ENCODE data around the gene NUMA1. TPM values are rescaled to one million over a fixed set of nuclear protein-coding genes. Genes with fewer than 3 reads are reported as not detected.

NUMA1 gene
- total and polyA plus RNA-seq, 2 of the 13 experiments (the other 11 are each of a cell fraction or from before 2014, with no cell fraction given) = 57.3 to 60.2 TPM

DNA sequence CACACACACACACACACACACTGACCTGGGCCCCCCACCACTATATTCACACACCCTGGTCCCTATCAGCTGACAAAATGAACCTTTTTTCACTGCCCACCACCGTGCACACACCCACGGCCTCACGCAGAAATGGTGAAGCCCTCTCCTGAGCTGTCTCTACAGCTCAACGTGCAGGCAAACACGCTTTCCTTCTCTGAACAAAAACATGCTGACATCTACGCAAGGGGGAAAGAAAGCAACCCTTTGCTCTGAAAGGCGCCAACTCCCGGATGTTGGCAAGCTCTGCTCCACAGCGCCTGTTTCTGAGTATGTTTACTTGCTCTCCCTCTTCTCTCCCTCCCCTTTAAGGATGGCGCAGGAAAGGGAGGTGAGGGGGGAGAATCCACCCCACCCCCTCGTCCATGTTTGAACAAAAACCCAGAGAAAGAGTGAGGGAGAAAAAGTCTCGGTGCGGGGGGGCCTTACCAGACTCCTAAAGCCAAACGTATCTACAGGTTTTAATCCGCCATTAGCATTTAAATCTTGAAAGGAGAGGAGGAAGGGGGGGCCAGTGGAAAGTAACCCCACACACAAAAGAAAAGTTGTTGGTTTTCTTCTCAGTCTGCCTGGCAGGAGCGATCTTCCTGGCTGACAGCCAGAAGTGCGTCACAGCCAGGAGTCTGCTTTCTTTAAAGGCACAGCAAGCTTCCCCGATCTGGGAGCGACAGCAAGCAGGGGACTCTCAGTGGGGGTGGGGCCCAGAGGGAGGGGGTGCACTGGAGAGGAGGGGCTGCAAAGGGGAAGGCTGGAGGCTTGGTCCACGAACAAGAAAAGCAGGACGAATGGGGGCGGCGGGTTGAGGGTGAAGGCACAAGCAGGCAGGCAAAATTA is 39.6 kb downstream of the NUMA1 start (continued):
- TF ChIP-seq RBAK (CRISPR knock-in tag; IDR thresholded peaks at IDR 0.05) (no peak), ZNF546 (CRISPR knock-in tag; conservative IDR thresholded peaks at IDR 0.05) (no peak), CBX5 (CRISPR knock-in tag; IDR thresholded peaks at IDR 0.05; ENCODE audit: borderline replicate concordance) (0 out of 2 replicates have a peak, but pooled peaks have one; percentile 36), ZNF543 (CRISPR knock-in tag; IDR thresholded peaks at IDR 0.05) (0 out of 2 replicates have a peak, but pooled peaks have one; percentile 18), ZNF124 (CRISPR knock-in tag; IDR thresholded peaks at IDR 0.05) (no peak), CEBPG (CRISPR knock-in tag; IDR thresholded peaks at IDR 0.05) (peak; percentile 22; the same call in 1 of the 2 replicates), ZMYM3 (CRISPR knock-in tag; IDR thresholded peaks at IDR 0.05) (peak; percentile 42), ZNF563 (CRISPR knock-in tag; IDR thresholded peaks at IDR 0.05) (peak; percentile 68; the same call in 1 of the 2 replicates), MAFK (conservative IDR thresholded peaks at IDR 0.05 in 1 of 2, IDR thresholded peaks at IDR 0.05 in 1 of 2; ENCODE audit: low read length in 2 of 2) (0 out of 4 replicates have a peak, but pooled peaks of 1 of the 2 experiments have one; percentile 5), FOXA3 (CRISPR knock-in tag; IDR thresholded peaks at IDR 0.05) (peak; percentile 81), SAP130 (CRISPR knock-in tag; IDR thresholded peaks at IDR 0.05; ENCODE audit: low read depth) (peak; percentile 90), ETV6 (CRISPR knock-in tag; conservative IDR thresholded peaks at IDR 0.05) (no peak), HOXA3 (CRISPR knock-in tag; IDR thresholded peaks at IDR 0.05) (peak; percentile 61), ATF1 (CRISPR knock-in tag; IDR thresholded peaks at IDR 0.05) (peak; percentile 66; the same call in 1 of the 2 replicates), MYC (CRISPR knock-in tag; IDR thresholded peaks at IDR 0.05; ENCODE audit: borderline replicate concordance) (peak; percentile 19), FOXA1 (IDR thresholded peaks at IDR 0.05) (no peak), FOXA1 (CRISPR knock-in tag; IDR thresholded peaks at IDR 0.05) (peak; percentile 75), SMAD3 (CRISPR knock-in tag; IDR thresholded peaks at IDR 0.05) (0 out of 2 replicates have a peak, but pooled peaks have one; percentile 44), NAIF1 (CRISPR knock-in tag; IDR thresholded peaks at IDR 0.05; ENCODE audit: borderline replicate concordance) (peak; percentile 48; the same call in 1 of the 2 replicates), ZMAT3 (CRISPR knock-in tag; conservative IDR thresholded peaks at IDR 0.05) (0 out of 2 replicates have a peak, but pooled peaks have one; percentile 13), PBX2 (CRISPR knock-in tag; IDR thresholded peaks at IDR 0.05) (no peak)
- TF ChIP-seq, protein P1, sequence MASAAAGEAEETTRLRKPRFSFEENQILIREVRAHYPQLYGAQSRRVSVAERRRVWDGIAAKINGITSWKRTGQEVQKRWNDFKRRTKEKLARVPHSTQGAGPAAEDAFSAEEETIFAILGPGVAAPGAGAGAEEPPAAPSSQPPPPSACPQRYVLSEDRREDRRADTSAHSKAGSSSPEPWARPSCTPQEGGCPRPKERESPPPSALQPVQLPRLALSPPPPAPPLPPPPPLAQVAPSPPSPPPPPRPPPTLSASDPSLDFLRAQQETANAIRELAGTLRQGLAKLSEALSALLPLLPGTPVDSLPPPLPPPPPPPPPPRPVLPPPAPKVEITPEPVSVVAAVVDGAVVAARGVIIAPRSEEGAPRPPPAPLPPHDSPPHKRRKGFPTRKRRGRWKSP (CRISPR knock-in tag; IDR thresholded peaks at IDR 0.05) = peak; percentile 20
- TF ChIP-seq, protein P2, sequence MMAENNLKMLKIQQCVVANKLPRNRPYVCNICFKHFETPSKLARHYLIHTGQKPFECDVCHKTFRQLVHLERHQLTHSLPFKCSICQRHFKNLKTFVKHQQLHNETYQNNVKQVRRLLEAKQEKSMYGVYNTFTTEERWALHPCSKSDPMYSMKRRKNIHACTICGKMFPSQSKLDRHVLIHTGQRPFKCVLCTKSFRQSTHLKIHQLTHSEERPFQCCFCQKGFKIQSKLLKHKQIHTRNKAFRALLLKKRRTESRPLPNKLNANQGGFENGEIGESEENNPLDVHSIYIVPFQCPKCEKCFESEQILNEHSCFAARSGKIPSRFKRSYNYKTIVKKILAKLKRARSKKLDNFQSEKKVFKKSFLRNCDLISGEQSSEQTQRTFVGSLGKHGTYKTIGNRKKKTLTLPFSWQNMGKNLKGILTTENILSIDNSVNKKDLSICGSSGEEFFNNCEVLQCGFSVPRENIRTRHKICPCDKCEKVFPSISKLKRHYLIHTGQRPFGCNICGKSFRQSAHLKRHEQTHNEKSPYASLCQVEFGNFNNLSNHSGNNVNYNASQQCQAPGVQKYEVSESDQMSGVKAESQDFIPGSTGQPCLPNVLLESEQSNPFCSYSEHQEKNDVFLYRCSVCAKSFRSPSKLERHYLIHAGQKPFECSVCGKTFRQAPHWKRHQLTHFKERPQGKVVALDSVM (CRISPR knock-in tag; IDR thresholded peaks at IDR 0.05) = peak; percentile 6; the same call in 1 of the 2 replicates
- TF ChIP-seq, protein P3, sequence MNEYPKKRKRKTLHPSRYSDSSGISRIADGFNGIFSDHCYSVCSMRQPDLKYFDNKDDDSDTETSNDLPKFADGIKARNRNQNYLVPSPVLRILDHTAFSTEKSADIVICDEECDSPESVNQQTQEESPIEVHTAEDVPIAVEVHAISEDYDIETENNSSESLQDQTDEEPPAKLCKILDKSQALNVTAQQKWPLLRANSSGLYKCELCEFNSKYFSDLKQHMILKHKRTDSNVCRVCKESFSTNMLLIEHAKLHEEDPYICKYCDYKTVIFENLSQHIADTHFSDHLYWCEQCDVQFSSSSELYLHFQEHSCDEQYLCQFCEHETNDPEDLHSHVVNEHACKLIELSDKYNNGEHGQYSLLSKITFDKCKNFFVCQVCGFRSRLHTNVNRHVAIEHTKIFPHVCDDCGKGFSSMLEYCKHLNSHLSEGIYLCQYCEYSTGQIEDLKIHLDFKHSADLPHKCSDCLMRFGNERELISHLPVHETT (CRISPR knock-in tag; conservative IDR thresholded peaks at IDR 0.05) = peak; percentile 30; the same call in 1 of the 2 replicates
